Measurements from ENCODE around the gene APBA2.

DNA sequence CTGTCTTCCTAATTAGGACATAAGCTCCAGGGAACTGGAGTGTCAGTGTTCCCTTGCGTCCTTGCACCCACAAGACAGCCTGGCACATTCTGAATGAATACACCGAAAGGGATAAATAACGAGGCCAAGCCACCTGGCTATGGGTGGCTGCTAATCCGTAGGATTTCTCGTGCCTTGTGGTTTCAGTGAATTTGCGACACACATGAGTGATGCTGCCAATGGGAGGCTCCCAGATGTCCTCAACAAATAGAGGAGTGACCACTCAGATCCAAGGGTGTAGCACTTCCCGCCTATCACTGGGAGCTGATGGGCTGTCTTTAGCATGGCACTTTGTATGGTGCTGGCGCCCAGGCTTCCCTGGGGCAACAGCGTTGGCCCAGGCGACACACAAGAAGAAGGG, 43.4 kb downstream of the APBA2 start:
- TF ChIP-seq, protein P1, sequence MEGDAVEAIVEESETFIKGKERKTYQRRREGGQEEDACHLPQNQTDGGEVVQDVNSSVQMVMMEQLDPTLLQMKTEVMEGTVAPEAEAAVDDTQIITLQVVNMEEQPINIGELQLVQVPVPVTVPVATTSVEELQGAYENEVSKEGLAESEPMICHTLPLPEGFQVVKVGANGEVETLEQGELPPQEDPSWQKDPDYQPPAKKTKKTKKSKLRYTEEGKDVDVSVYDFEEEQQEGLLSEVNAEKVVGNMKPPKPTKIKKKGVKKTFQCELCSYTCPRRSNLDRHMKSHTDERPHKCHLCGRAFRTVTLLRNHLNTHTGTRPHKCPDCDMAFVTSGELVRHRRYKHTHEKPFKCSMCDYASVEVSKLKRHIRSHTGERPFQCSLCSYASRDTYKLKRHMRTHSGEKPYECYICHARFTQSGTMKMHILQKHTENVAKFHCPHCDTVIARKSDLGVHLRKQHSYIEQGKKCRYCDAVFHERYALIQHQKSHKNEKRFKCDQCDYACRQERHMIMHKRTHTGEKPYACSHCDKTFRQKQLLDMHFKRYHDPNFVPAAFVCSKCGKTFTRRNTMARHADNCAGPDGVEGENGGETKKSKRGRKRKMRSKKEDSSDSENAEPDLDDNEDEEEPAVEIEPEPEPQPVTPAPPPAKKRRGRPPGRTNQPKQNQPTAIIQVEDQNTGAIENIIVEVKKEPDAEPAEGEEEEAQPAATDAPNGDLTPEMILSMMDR (conservative IDR thresholded peaks at IDR 0.05; ENCODE audit: low read depth, low read length) = no peak
- no peak for TF ChIP-seq EZH2 (IDR thresholded peaks at IDR 0.05; ENCODE audit: borderline replicate concordance, low read depth, low read length, poor library complexity, severe bottlenecking)
